HepG2 (cell line): ENCODE data around the gene ITGAE. TPM values are rescaled to one million over a fixed set of nuclear protein-coding genes. Genes with fewer than 3 reads are reported as not detected.

ENCODE experiments used
- ATAC-seq: fragments of 200-7000 bp; cut with Tn5 transposase; 3 replicates; pipeline ENCODE4 v1.9.1; 2020; ENCODE audit warnings: mild to moderate bottlenecking, moderate library complexity
- BruUV-seq: library from RNA; stranded (reverse); fragments of 400-500 nt; replicated peaks from 2 replicates; lab custom pipeline; 2021; lab: Mats Ljungman, UMichigan
- CTCF ChIA-PET: fragments of 300-600 bp; formaldehyde crosslinking; extraction: SDS; loops from one replicate; lab custom pipeline; 2021; ENCODE audit warnings: low total read pairs, inconsistent platforms, low intra/inter-chr PET ratio; lab: Yijun Ruan, JAX
- POLR2A ChIA-PET: fragments of 350-600 bp; sonication (Branson Sonifier 250); formaldehyde crosslinking; loops from one replicate; lab custom pipeline; 2020; ENCODE audit warnings: antibody characterized with exemption, inconsistent platforms; lab: Yijun Ruan, JAX
- DNase-seq: peaks from one replicate; pipeline ENCODE4 v3.0.0-alpha.2; 2015; ENCODE audit warnings: low spot score
- FAIRE-seq: peaks from 3 replicates; lab custom pipeline; 2011; peaks lifted over from hg19 to GRCh38; lab: Jason Lieb, UNC
- H2AFZ ChIP-seq: one replicate; pipeline ENCODE4 v1.6.1; 2011; ENCODE audit warnings: low read length, inconsistent platforms
- H3K27ac ChIP-seq: fragments of 300-600 bp; 3 replicates; pipeline ENCODE4 v1.8.0; 2011; ENCODE audit warnings: mixed run types, mild to moderate bottlenecking, mixed read lengths, low read length, inconsistent platforms; ENCODE audit not compliant: insufficient read depth; ENCODE audit errors: extremely low read length
- H3K27me3 ChIP-seq, 2 experiments: fragments of 200-600 bp in 1 of 2; 2 replicates in 1 of 2; 3 replicates in 1 of 2; pipeline versions ENCODE4 v1.6.0 to v1.8.0; 2011; ENCODE audit warnings: low read length in 2 of 2, mild to moderate bottlenecking in 2 of 2, moderate library complexity in 2 of 2, inconsistent platforms in 1 of 2; ENCODE audit not compliant: insufficient read depth in 2 of 2, control insufficient read depth in 1 of 2
- H3K36me3 ChIP-seq, 2 experiments: fragments of 200-600 bp in 1 of 2; replicated peaks in 1 of 2; 2 replicates in 1 of 2; 3 replicates in 1 of 2; pipeline versions ENCODE4 v1.5.1 to v1.8.0; 2011; ENCODE audit warnings: low read length in 2 of 2, inconsistent platforms in 1 of 2; ENCODE audit not compliant: insufficient read depth in 2 of 2, control insufficient read depth in 1 of 2
- H3K4me1 ChIP-seq: 2 replicates; pipeline ENCODE4 v1.5.1; 2012; ENCODE audit warnings: low read length, inconsistent platforms; ENCODE audit not compliant: insufficient read depth
- H3K4me2 ChIP-seq: 2 replicates; pipeline ENCODE4 v1.6.0; 2011; ENCODE audit warnings: low read depth, low read length, inconsistent platforms
- H3K4me3 ChIP-seq, 3 experiments: fragments of 200-600 bp in 1 of 3; sonication (generic), shearing (Covaris generic) in 1 of 3; replicated peaks in 1 of 3; 2 replicates each; pipeline ENCODE4 v1.5.1; 2011 to 2016; ENCODE audit warnings: low read length in 3 of 3, inconsistent platforms in 2 of 3, low read depth in 2 of 3, mild to moderate bottlenecking in 2 of 3, control low read depth in 1 of 3, mixed read lengths in 1 of 3; ENCODE audit not compliant: insufficient read depth in 1 of 3
- H3K79me2 ChIP-seq: one replicate; pipeline ENCODE4 v1.6.1; 2011; ENCODE audit warnings: low read length, inconsistent platforms; ENCODE audit not compliant: insufficient read depth
- H3K9ac ChIP-seq: 2 replicates; pipeline ENCODE4 v1.6.0; 2011; ENCODE audit warnings: mild to moderate bottlenecking, low read depth, low read length, inconsistent platforms; ENCODE audit not compliant: insufficient read depth
- H3K9me3 ChIP-seq: 2 replicates; pipeline ENCODE4 v1.5.1; 2012; ENCODE audit warnings: mild to moderate bottlenecking, low read length
- H4K20me1 ChIP-seq: 2 replicates; pipeline ENCODE4 v1.6.0; 2011; ENCODE audit warnings: inconsistent platforms, mild to moderate bottlenecking, low read length, moderate library complexity; ENCODE audit not compliant: insufficient read depth
- FLYWCH1 ChIP-seq: sonication (generic); formaldehyde crosslinking; IDR thresholded peaks from 2 replicates; pipeline ENCODE4 v1.8.1; 2023; ENCODE audit warnings: mild to moderate bottlenecking, missing genetic modification reagents
- KDM2A ChIP-seq: sonication (generic); formaldehyde crosslinking; IDR thresholded peaks from 2 replicates; pipeline ENCODE4 v1.4.0; 2020; ENCODE audit warnings: low read depth, missing genetic modification reagents, borderline replicate concordance
- SAP130 ChIP-seq: IDR thresholded peaks from 2 replicates; pipeline ENCODE4 v1.6.1; 2016; ENCODE audit warnings: low read depth
- TEAD2 ChIP-seq: sonication (generic); formaldehyde crosslinking; IDR thresholded peaks from 2 replicates; pipeline ENCODE4 v1.9.0; 2021; ENCODE audit warnings: missing genetic modification reagents
- ZBTB20 ChIP-seq: sonication (generic); formaldehyde crosslinking; IDR thresholded peaks from 2 replicates; pipeline ENCODE4 v1.8.1; 2023; ENCODE audit warnings: missing genetic modification reagents, low read depth, mild to moderate bottlenecking, borderline replicate concordance
- ZBTB42 ChIP-seq: sonication (generic); formaldehyde crosslinking; IDR thresholded peaks from 2 replicates; pipeline ENCODE4 v1.5.0; 2020; ENCODE audit warnings: mild to moderate bottlenecking, missing genetic modification reagents
- WGBS: methylation state at CpG from one replicate; pipeline ENCODE4 v1.1.6; 2017; ENCODE audit warnings: low lambda C conversion rate; 5-methylcytosine and 5-hydroxymethylcytosine counted together
- in situ Hi-C: cut with HindIII; loops from 2 replicates; pipeline ENCODE4 v1.10.0; 2017; ENCODE audit warnings: low pct_unique_long_range_greater_than_20kb; ENCODE audit not compliant: extremely low pct_ligation_motif_present
- intact Hi-C: fragments of 100-400 bp; cut with micrococcal nuclease; formaldehyde crosslinking; loops from one replicate; pipeline ENCODE4 v1.10.0; 2022; ENCODE audit not compliant: unreplicated experiment
- polyA plus RNA-seq, 8 experiments: library from polyadenylated mRNA; depleted of rRNA in 3 of 8; stranded (reverse) in 7 of 8; unstranded in 1 of 8; fragments of >200 nt; fragmentation: Illumina TruSeq in 4 of 8; extraction: Trizol in 4 of 8; gene quantifications; 2 replicates each; pipeline versions ENCODE4 v1.2.1 to v1.2.3, GENCODE V29; 2011 to 2016; ENCODE audit warnings: low read depth in 4 of 8, missing spikeins in 1 of 8, mixed read lengths in 1 of 8; ENCODE audit not compliant: insufficient read depth in 1 of 8
- total RNA-seq, 5 experiments: library from RNA; depleted of rRNA; stranded (reverse); fragments of >200 nt; fragmentation: Illumina TruSeq; extraction: Trizol; gene quantifications; 2 replicates each; pipeline ENCODE4 v1.2.3, GENCODE V29; 2016; ENCODE audit warnings: low read depth in 1 of 5
- TF ChIP-seq, protein P1 (sequence below): sonication (generic); formaldehyde crosslinking; IDR thresholded peaks from 2 replicates; pipeline ENCODE4 v1.4.0; 2020; ENCODE audit warnings: missing genetic modification reagents, borderline replicate concordance
- TF ChIP-seq, protein P2 (sequence below): sonication (generic); formaldehyde crosslinking; IDR thresholded peaks from 2 replicates; pipeline ENCODE4 v1.5.1; 2020; ENCODE audit warnings: missing genetic modification reagents, mild to moderate bottlenecking, borderline replicate concordance
- TF ChIP-seq, protein P3 (sequence below): sonication (generic); formaldehyde crosslinking; IDR thresholded peaks from 2 replicates; pipeline ENCODE4 v1.4.0; 2020; ENCODE audit warnings: mild to moderate bottlenecking, missing genetic modification reagents
- TF ChIP-seq, protein P4 (sequence below): sonication (generic); formaldehyde crosslinking; conservative IDR thresholded peaks from 2 replicates; pipeline ENCODE4 v1.8.1; 2023; ENCODE audit warnings: missing genetic modification reagents
- TF ChIP-seq, protein P5 (sequence below): sonication (generic); formaldehyde crosslinking; IDR thresholded peaks from 2 replicates; pipeline ENCODE4 v1.5.1; 2020; ENCODE audit warnings: missing genetic modification reagents, mild to moderate bottlenecking, borderline replicate concordance

The ITGAE gene
- total and polyA plus RNA-seq, 2 of the 13 experiments (the other 11 are each of a cell fraction or from before 2014, with no cell fraction given), result 42.3 to 49.0 TPM

DNA sequence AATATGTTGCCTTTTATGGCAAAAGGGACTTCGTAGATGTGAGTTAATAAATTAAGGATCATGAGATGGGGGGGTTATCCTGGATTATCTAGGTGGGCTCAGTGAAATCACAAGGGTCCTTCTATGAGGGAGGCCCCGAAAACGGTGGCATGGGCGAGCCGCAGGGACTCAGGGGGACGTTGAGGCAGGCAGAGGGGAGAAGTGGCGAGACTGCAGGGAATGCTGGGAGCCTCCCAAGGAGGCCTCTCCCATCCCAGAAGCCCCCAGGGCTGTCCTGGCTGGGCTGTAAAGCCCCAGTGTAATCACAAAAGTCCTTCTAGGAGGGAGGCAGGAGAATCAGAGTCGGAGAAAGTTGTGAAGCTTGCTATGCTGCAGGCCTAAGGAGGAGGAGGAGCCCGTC, 35.0 kb downstream of the ITGAE start:
- CTCF ChIA-PET, result interaction anchor here (1.5 kb wide), 1 partner anchor 61 kb away, joined by 9 read pairs; no protein-coding TSS in a partner anchor
- intact Hi-C loops, result loop anchor here (2.0 kb wide), 1 partner anchor 61 kb away; no protein-coding TSS in a partner anchor
- no peak overlapping the region for H3K27ac ChIP-seq
- no TSS peak for BruUV-seq
- FAIRE-seq, result no peak
- 93% methylated on average over 9 of the region's 9 CpGs for WGBS
- no peak for DNase-seq
- no peaks in the 10 kb centered on the region for H4K20me1 ChIP-seq
- peaks cover 56% of the 10 kb centered on the region for H3K4me1 ChIP-seq
- H3K79me2 ChIP-seq, result no peaks in the 10 kb centered on the region
- no peak overlapping the region for H3K4me2 ChIP-seq
- in situ Hi-C loops, result no loop called here
- POLR2A ChIA-PET, result interaction anchor here (1.7 kb wide), 1 partner anchor 27 kb away, joined by 9 read pairs; no protein-coding TSS in a partner anchor
- ATAC-seq, result no peak
- no peak overlapping the region for H2AFZ ChIP-seq
- H3K27me3 ChIP-seq, result peaks cover 0 to 2% of the 10 kb centered on the region in 2 experiments; a peak in 1 of 5 replicates
- no peak overlapping the region for H3K4me3 ChIP-seq
- no peak overlapping the region for H3K9ac ChIP-seq
- TF ChIP-seq, protein P1, sequence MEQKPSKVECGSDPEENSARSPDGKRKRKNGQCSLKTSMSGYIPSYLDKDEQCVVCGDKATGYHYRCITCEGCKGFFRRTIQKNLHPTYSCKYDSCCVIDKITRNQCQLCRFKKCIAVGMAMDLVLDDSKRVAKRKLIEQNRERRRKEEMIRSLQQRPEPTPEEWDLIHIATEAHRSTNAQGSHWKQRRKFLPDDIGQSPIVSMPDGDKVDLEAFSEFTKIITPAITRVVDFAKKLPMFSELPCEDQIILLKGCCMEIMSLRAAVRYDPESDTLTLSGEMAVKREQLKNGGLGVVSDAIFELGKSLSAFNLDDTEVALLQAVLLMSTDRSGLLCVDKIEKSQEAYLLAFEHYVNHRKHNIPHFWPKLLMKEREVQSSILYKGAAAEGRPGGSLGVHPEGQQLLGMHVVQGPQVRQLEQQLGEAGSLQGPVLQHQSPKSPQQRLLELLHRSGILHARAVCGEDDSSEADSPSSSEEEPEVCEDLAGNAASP, result no peak
- TF ChIP-seq, protein P2, sequence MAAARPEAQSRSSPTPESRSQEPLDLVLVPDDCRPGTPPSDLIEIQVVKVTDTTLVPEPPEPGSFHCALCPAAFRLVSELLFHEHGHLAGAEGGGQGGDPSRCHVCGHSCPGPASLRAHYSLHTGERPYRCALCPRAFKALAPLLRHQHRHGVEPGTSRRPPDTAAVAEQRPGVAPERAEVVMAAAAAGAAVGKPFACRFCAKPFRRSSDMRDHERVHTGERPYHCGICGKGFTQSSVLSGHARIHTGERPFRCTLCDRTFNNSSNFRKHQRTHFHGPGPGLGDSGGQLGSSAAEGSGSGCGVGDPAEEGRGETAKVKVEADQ, result no peak
- TF ChIP-seq, protein P3, sequence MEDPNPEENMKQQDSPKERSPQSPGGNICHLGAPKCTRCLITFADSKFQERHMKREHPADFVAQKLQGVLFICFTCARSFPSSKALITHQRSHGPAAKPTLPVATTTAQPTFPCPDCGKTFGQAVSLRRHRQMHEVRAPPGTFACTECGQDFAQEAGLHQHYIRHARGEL (CRISPR knock-in tag), result no peak
- TF ChIP-seq ZBTB42 (CRISPR knock-in tag), result no peak
- no peak for TF ChIP-seq TEAD2 (CRISPR knock-in tag)
- TF ChIP-seq, protein P4, sequence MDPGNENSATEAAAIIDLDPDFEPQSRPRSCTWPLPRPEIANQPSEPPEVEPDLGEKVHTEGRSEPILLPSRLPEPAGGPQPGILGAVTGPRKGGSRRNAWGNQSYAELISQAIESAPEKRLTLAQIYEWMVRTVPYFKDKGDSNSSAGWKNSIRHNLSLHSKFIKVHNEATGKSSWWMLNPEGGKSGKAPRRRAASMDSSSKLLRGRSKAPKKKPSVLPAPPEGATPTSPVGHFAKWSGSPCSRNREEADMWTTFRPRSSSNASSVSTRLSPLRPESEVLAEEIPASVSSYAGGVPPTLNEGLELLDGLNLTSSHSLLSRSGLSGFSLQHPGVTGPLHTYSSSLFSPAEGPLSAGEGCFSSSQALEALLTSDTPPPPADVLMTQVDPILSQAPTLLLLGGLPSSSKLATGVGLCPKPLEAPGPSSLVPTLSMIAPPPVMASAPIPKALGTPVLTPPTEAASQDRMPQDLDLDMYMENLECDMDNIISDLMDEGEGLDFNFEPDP (CRISPR knock-in tag), result no peak
- no peak for TF ChIP-seq KDM2A (CRISPR knock-in tag)
- no peak for TF ChIP-seq FLYWCH1 (CRISPR knock-in tag)
- TF ChIP-seq SAP130 (CRISPR knock-in tag), result no peak
- TF ChIP-seq ZBTB20, result no peak
- TF ChIP-seq, protein P5, sequence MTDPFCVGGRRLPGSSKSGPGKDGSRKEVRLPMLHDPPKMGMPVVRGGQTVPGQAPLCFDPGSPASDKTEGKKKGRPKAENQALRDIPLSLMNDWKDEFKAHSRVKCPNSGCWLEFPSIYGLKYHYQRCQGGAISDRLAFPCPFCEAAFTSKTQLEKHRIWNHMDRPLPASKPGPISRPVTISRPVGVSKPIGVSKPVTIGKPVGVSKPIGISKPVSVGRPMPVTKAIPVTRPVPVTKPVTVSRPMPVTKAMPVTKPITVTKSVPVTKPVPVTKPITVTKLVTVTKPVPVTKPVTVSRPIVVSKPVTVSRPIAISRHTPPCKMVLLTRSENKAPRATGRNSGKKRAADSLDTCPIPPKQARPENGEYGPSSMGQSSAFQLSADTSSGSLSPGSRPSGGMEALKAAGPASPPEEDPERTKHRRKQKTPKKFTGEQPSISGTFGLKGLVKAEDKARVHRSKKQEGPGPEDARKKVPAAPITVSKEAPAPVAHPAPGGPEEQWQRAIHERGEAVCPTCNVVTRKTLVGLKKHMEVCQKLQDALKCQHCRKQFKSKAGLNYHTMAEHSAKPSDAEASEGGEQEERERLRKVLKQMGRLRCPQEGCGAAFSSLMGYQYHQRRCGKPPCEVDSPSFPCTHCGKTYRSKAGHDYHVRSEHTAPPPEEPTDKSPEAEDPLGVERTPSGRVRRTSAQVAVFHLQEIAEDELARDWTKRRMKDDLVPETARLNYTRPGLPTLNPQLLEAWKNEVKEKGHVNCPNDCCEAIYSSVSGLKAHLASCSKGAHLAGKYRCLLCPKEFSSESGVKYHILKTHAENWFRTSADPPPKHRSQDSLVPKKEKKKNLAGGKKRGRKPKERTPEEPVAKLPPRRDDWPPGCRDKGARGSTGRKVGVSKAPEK, result no peak
- no peaks in the 10 kb centered on the region for H3K36me3 ChIP-seq
- no peaks in the 10 kb centered on the region for H3K9me3 ChIP-seq
